ENCODE data around the gene TMEM54. TPM values are rescaled to one million over a fixed set of nuclear protein-coding genes. Genes with fewer than 3 reads are reported as not detected.

The TMEM54 gene
- total RNA-seq, 2 donors from 2014 or later: 96.2 to 239 TPM

DNA sequence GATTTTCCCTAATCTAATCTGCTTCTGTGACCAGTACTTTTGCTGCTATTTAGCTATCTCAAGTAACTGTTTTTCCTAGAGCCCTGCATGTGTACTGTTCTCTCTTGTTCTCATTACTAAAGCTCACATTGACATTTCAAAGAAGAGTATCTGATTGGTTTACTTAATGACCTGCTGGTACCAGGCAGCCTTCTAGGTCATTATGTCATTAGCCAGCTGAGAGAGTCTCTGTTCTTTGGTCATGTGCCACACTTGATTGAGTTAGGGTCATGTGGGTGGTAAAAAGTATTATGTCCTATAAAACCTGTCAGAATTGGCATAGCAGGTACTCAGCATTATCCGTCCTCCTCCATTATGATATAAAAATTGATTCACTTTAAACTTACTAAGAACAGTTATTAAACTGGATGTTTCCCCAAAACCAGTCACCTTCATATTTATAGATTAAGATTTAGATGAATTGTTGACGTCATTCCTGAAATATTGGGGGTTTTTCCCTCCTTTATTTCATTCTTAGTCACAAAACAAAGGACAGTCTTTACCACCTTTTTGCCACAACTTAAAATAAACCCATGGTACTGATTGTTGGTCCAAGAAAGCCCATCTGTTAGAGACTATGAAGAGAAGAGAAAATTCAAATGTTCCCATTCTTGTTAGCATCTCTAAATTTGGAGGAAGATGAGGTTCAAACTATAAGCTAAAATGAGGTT lies 52.7 kb downstream of the TMEM54 start:
- no peaks in the 10 kb centered on the region for H3K9me3 ChIP-seq
- H3K27me3 ChIP-seq (replicated peaks; ENCODE audit: insufficient read depth): no peaks in the 10 kb centered on the region
- no peak overlapping the region for H3K4me3 ChIP-seq
- H3K4me1 ChIP-seq (replicated peaks): no peaks in the 10 kb centered on the region
- intact Hi-C loops (cut with DNase I): no loop called here
- H3K36me3 ChIP-seq: no peaks in the 10 kb centered on the region
- WGBS: 41% methylated on average over 2 of the region's 2 CpGs
- no peak for DNase-seq (ENCODE audit: low spot score)
- TF ChIP-seq POLR2AphosphoS5 (IDR thresholded peaks at IDR 0.05) (no peak), CTCF (IDR thresholded peaks at IDR 0.05) (no peak), POLR2A (IDR thresholded peaks at IDR 0.05) (no peak)
- no peak overlapping the region for H3K27ac ChIP-seq

Other genes with a start within 250 kb of the TMEM54 start
- gene SYNC, start 198.6 kb downstream of the TMEM54 start, total RNA-seq: 10 to 100 TPM in 1 of 2 donors, 1 to 10 TPM in 1; 7.9 to 18.2 TPM
- gene YARS1, start 84.0 kb downstream of the TMEM54 start, total RNA-seq: 10 to 100 TPM; 32.0 to 63.5 TPM
- gene S100PBP, start 83.7 kb downstream of the TMEM54 start, total RNA-seq: 10 to 100 TPM; 27.1 to 72.5 TPM
- gene FNDC5, start 30.5 kb downstream of the TMEM54 start, total RNA-seq: 10 to 100 TPM in 1 of 2 donors, 1 to 10 TPM in 1; 1.5 to 19.1 TPM
- 1 to 10 TPM in 1 of 2 donors, not detected in 1; 1.6 TPM for gene HPCA, start 14.9 kb downstream of the TMEM54 start, total RNA-seq
- gene RNF19B, start 63.4 kb upstream of the TMEM54 start, total RNA-seq: 10 to 100 TPM; 16.7 to 77.8 TPM
- 100 to 1,000 TPM; 120 to 123 TPM for gene AK2, start 135.5 kb upstream of the TMEM54 start, total RNA-seq
- gene AZIN2, start 179.8 kb upstream of the TMEM54 start, total RNA-seq: 10 to 100 TPM in 1 of 2 donors, 1 to 10 TPM in 1; 5.6 to 16.0 TPM

Data from prostate gland (tissue), 2 donors.